Measurements from ENCODE around the gene ST8SIA6.

Gene ST8SIA6

DNA sequence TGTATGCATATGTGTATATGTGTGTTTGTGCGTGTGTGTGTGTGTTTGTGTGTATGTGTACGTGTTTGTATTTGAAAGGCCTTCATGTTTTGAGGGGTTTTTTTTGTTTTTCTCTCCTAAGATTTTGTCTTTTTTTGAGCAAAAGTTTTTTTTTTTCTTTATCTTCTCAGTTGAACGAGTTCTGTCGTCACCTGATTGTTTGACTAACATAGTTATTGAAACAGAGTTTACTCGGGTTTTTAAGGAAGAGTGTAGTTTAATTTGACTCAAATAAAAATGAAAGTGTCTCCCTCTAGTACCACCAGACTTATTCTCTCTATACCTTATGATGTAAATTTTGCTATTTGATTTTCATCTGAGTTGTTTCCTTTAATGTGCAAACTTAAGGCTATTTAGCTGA is 73.5 kb downstream of the ST8SIA6 start:
- DNase-seq (ENCODE audit: low spot score) = no peak
- Mint-ChIP-seq H3K9me3 (no peaks in the 10 kb centered on the region), H3K36me3 (ENCODE audit: low read depth) (no peaks in the 10 kb centered on the region), H3K27ac (no peak overlapping the region), H3K4me3 (no peak overlapping the region), H3K27me3 (ENCODE audit: low read depth) (peaks cover 2% of the 10 kb centered on the region), H3K4me1 (ENCODE audit: low read depth) (no peaks in the 10 kb centered on the region)

DNA sequence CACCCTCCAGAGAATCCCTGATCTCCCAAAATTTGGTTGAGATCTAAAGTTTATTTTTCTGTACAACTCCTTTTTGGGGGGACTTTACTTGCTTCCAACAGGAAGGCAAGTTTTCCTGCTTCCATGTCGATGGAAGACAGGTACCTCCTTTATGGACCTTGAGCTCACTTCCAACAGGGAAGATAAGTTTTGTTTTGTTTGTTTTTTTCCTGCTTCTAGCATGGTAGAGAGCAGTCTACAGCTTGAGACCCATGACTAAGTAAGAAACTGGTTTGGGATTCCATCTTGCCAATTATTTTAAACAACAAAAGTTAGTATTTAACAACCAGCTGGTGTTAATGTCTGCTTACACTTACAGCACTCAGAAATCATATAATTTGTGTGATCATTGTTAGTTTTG is 74.4 kb downstream of the ST8SIA6 start:
- Mint-ChIP-seq H3K4me1 (ENCODE audit: low read depth) (no peaks in the 10 kb centered on the region), H3K4me3 (no peak overlapping the region), H3K27ac (no peak overlapping the region), H3K27me3 (ENCODE audit: low read depth) (peaks cover 2% of the 10 kb centered on the region), H3K36me3 (ENCODE audit: low read depth) (no peaks in the 10 kb centered on the region), H3K9me3 (no peaks in the 10 kb centered on the region)
- no peak for DNase-seq (ENCODE audit: low spot score)

- no peak for DNase-seq (ENCODE audit: low spot score)
- H3K4me1 Mint-ChIP-seq (ENCODE audit: low read depth) = no peaks in the 10 kb centered on the region
- H3K27me3 Mint-ChIP-seq (ENCODE audit: low read depth) = no peaks in the 10 kb centered on the region
- no peak overlapping the region for H3K4me3 Mint-ChIP-seq
- no peak overlapping the region for H3K27ac Mint-ChIP-seq
- no peaks in the 10 kb centered on the region for H3K36me3 Mint-ChIP-seq (ENCODE audit: low read depth)
- no peaks in the 10 kb centered on the region for H3K9me3 Mint-ChIP-seq
Observed at GRCh38 chr10:17379151-17379690, 75.2 kb downstream of the ST8SIA6 start.

DNA sequence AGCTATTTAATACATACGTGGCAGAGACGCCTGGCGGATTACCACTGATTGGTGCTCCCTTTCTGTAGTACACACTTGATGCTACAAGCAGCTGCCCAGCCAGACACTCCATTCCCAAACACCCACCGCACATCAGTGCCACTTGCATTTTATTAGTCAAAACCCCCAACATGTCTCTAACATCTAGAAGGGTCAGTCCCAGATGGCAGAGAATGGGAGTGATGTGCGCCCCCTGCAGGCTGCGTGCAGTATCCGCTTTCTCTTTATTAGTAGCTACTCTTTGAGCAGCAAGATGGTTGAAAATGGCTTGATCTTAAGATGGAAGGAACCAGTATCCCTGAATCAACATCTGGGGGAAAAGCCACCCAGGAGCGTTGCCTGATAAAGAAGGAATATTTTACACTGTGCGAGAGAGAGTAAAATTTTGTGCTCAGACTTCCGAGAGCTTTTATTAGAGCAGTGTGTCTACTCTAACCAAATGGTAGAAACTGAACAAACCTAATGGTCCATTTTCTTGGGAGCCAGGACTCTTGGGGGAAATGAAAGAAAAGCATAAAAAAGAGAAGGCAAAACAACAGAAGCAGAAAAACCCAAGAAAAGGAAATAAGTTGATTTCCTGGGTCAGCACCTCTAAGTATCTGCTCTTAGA is 78.3 kb downstream of the ST8SIA6 start:
- DNase-seq (ENCODE audit: low spot score) = no peak
- no peaks in the 10 kb centered on the region for H3K27me3 Mint-ChIP-seq (ENCODE audit: low read depth)
- H3K9me3 Mint-ChIP-seq = no peaks in the 10 kb centered on the region
- no peak overlapping the region for H3K4me3 Mint-ChIP-seq
- H3K27ac Mint-ChIP-seq = no peak overlapping the region
- no peaks in the 10 kb centered on the region for H3K36me3 Mint-ChIP-seq (ENCODE audit: low read depth)
- H3K4me1 Mint-ChIP-seq (ENCODE audit: low read depth) = no peaks in the 10 kb centered on the region

- no peak overlapping the region for H3K27ac Mint-ChIP-seq
- H3K9me3 Mint-ChIP-seq = no peaks in the 10 kb centered on the region
- no peaks in the 10 kb centered on the region for H3K27me3 Mint-ChIP-seq (ENCODE audit: low read depth)
- no peaks in the 10 kb centered on the region for H3K36me3 Mint-ChIP-seq (ENCODE audit: low read depth)
- H3K4me1 Mint-ChIP-seq (ENCODE audit: low read depth) = no peaks in the 10 kb centered on the region
- H3K4me3 Mint-ChIP-seq = no peak overlapping the region
- no peak for DNase-seq (ENCODE audit: low spot score)
Observed at GRCh38 chr10:17368708-17369272, 85.6 kb downstream of the ST8SIA6 start.

GRCh38 chr10:17366705-17367104 is 87.7 kb downstream of the ST8SIA6 start:
- H3K36me3 Mint-ChIP-seq (ENCODE audit: low read depth) = no peaks in the 10 kb centered on the region

GRCh38 chr10:17365402-17365801 is 89.0 kb downstream of the ST8SIA6 start:
- Mint-ChIP-seq H3K36me3 (ENCODE audit: low read depth) (no peaks in the 10 kb centered on the region), H3K4me3 (no peak overlapping the region), H3K27me3 (ENCODE audit: low read depth) (peaks cover 6% of the 10 kb centered on the region), H3K4me1 (ENCODE audit: low read depth) (no peaks in the 10 kb centered on the region), H3K27ac (no peak overlapping the region), H3K9me3 (no peaks in the 10 kb centered on the region)
- DNase-seq (ENCODE audit: low spot score) = no peak

More at GRCh38 chr10:17366705-17367104, 87.7 kb downstream of the ST8SIA6 start:
- Mint-ChIP-seq H3K27me3 (ENCODE audit: low read depth) (no peaks in the 10 kb centered on the region), H3K27ac (no peak overlapping the region), H3K4me3 (no peak overlapping the region), H3K9me3 (no peaks in the 10 kb centered on the region), H3K4me1 (ENCODE audit: low read depth) (no peaks in the 10 kb centered on the region)
- DNase-seq (ENCODE audit: low spot score) = no peak

- H3K27ac Mint-ChIP-seq = no peak overlapping the region
- H3K36me3 Mint-ChIP-seq (ENCODE audit: low read depth) = no peaks in the 10 kb centered on the region
- no peaks in the 10 kb centered on the region for H3K9me3 Mint-ChIP-seq
- no peak for DNase-seq (ENCODE audit: low spot score)
- no peaks in the 10 kb centered on the region for H3K4me1 Mint-ChIP-seq (ENCODE audit: low read depth)
- H3K27me3 Mint-ChIP-seq (ENCODE audit: low read depth) = peaks cover 12% of the 10 kb centered on the region
- H3K4me3 Mint-ChIP-seq = no peak overlapping the region
Observed at GRCh38 chr10:17358461-17358860, 95.9 kb downstream of the ST8SIA6 start.

DNA sequence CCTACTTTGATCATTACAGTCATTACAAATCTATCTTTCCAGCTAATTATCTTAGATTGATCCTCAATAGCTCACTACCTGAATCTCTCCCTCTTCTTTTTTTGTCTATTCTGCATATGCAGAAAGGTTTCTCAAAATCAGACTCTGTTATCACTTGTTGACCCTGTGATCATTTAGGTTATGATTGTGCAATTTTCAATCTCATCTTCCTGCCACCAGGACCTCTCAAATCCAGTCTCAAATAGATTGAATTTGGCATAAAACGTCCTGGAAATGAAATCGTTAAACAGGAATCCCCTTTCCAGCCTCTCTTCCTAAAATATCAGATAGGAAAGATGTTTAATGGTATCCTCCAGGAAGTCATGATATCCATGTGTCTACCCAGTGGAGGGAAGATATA is 96.6 kb downstream of the ST8SIA6 start:
- Mint-ChIP-seq H3K36me3 (ENCODE audit: low read depth) (no peaks in the 10 kb centered on the region), H3K27ac (no peak overlapping the region), H3K4me3 (no peak overlapping the region), H3K9me3 (no peaks in the 10 kb centered on the region), H3K4me1 (ENCODE audit: low read depth) (no peaks in the 10 kb centered on the region), H3K27me3 (ENCODE audit: low read depth) (peaks cover 12% of the 10 kb centered on the region)
- DNase-seq (ENCODE audit: low spot score) = no peak

DNA sequence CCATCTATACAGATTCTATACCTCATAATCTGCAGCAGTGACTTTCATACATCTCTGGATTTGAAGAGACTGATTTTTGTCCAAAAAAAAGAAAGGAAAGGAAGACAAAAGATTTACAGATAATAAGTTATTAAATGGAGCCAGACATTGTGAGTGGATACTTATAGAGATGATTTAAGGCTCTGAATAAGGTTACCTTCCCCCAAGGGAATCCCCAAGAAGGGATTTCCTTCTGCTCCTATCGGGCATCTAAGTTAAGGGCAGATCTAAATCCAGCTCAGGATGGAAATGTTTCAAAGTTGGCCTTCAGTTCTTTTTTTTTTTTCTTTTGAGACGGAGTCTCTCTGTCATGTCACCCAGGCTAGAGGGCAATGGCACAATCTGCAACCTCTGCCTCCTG is 97.6 kb downstream of the ST8SIA6 start:
- Mint-ChIP-seq H3K4me3 (no peak overlapping the region), H3K36me3 (ENCODE audit: low read depth) (no peaks in the 10 kb centered on the region), H3K27me3 (ENCODE audit: low read depth) (peaks cover 12% of the 10 kb centered on the region), H3K4me1 (ENCODE audit: low read depth) (no peaks in the 10 kb centered on the region), H3K27ac (no peak overlapping the region), H3K9me3 (no peaks in the 10 kb centered on the region)
- DNase-seq (ENCODE audit: low spot score) = no peak

- DNase-seq (ENCODE audit: low spot score) = no peak
- no peaks in the 10 kb centered on the region for H3K36me3 Mint-ChIP-seq (ENCODE audit: low read depth)
- H3K9me3 Mint-ChIP-seq = no peaks in the 10 kb centered on the region
- H3K27ac Mint-ChIP-seq = no peak overlapping the region
- no peaks in the 10 kb centered on the region for H3K4me1 Mint-ChIP-seq (ENCODE audit: low read depth)
- H3K4me3 Mint-ChIP-seq = no peak overlapping the region
- peaks cover 5% of the 10 kb centered on the region for H3K27me3 Mint-ChIP-seq (ENCODE audit: low read depth)
Observed at GRCh38 chr10:17354781-17355180, 99.6 kb downstream of the ST8SIA6 start.

DNA sequence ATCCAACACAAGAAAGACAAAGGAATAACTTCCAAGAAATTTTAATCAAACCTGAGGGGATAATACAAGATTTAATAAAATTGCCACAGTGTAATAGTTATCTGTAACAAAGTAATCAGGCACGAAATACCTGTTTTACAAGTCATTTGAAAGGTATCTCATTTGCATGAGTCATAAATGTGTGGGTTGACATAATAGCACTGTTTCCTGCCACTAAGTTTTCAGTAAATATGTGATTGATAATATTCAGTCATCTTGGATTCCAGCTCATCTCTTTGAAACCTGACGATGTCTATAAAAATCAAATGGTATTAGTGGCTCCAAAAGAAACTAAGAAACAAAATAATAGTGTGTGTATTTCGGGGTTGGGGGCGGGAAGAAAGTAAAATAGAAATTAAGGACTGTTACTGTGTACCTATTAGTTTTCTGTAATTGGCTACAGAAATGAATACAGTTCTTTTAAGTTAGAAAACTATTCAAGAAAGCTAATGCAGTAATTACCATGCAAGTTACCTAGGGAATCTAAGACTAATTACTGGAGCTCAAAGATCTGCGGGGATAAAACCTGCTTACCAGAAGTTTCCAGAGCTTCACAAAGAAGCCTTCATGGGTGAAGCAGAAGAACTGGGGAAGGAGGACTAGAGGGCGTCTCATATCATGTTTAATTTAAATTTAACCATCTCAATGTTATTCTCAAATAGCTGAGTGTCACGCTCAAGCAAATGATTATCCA is 100.7 kb downstream of the ST8SIA6 start:
- Mint-ChIP-seq H3K27me3 (ENCODE audit: low read depth) (peaks cover 5% of the 10 kb centered on the region), H3K9me3 (no peaks in the 10 kb centered on the region), H3K4me3 (no peak overlapping the region), H3K4me1 (ENCODE audit: low read depth) (no peaks in the 10 kb centered on the region), H3K36me3 (ENCODE audit: low read depth) (no peaks in the 10 kb centered on the region), H3K27ac (no peak overlapping the region)
- no peak for DNase-seq (ENCODE audit: low spot score)

DNA sequence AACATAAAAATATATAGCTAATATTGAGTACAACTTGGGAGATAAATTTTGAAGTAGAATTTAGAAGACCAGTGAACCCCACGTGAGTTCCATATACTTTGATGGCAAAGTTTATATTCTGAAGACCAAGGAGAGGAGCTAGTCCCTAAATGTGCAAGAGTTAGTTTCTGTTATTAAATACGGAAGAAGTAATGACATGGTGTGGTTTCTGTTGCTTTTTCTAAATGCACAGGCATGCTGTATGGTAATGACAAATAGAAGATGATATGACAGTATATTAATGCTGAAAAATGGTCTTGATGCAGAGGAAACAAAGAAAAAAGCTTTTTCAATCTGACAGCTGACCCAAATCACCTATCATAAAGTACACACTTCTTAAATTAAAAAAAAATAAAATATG is 101.8 kb downstream of the ST8SIA6 start:
- DNase-seq (ENCODE audit: low spot score) = no peak
- Mint-ChIP-seq H3K9me3 (no peaks in the 10 kb centered on the region), H3K4me1 (ENCODE audit: low read depth) (no peaks in the 10 kb centered on the region), H3K36me3 (ENCODE audit: low read depth) (no peaks in the 10 kb centered on the region), H3K27me3 (ENCODE audit: low read depth) (peaks cover 5% of the 10 kb centered on the region), H3K27ac (no peak overlapping the region), H3K4me3 (no peak overlapping the region)

- no peaks in the 10 kb centered on the region for H3K36me3 Mint-ChIP-seq (ENCODE audit: low read depth)
- H3K27ac Mint-ChIP-seq = no peak overlapping the region
- peaks cover 5% of the 10 kb centered on the region for H3K27me3 Mint-ChIP-seq (ENCODE audit: low read depth)
- no peaks in the 10 kb centered on the region for H3K9me3 Mint-ChIP-seq
- no peaks in the 10 kb centered on the region for H3K4me1 Mint-ChIP-seq (ENCODE audit: low read depth)
- DNase-seq (ENCODE audit: low spot score) = no peak
- no peak overlapping the region for H3K4me3 Mint-ChIP-seq
Observed at GRCh38 chr10:17351506-17351905, 102.9 kb downstream of the ST8SIA6 start.

All from T-helper 2 cell treated with Interferon-gamma antibody and Interleukin-4, amounts not matched to agents 5 μg/mL and 100 μg/mL, for 36 hours (primary cell).